ENCODE measurements around the gene TMIE.
"Not testable (repeated sequence)": the region's sequence is repeated elsewhere in the genome, so short reads cannot be mapped to it uniquely, and the experiment has no call there.

TMIE gene

DNA sequence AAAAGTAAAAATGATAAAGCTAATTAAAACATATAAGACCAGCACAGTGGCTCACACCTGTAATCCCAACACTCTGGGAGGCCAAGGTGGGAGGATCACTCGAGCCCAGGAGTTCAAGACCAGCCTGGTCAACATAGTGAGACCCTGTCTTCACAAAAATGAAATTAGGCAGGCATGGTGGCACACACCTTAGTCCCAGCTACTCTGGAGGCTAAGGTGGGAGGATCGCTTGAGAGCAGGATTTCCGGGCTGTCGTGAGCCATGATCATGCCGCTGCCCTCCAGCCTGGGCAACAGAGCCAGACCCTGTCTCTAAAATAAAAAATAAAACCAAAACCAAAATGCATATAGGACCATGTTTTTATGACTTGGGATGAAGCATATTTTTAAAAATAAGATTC lies 21.3 kb downstream of the TMIE start:
- no peak for DNase-seq (ENCODE audit: low read depth in 2 of 2)

DNA sequence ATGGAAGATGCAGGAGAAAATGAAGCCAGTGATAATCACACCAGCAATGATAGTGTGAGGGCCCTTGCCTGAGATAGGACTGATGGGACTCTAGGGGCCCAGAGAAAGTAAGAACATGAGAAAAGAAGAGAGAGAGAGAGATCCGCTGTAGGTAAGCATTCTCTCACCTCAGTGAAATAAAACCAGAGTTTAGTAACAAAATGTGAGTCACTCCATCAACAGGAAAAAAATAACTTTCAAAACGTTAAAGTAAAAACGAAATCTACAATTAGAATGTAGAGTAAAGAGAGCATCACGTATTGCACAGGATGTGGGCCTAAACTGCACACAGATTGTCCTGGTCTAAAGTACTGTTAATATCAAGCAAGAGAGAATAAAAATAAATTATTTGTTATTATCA lies 23.2 kb downstream of the TMIE start:
- DNase-seq (ENCODE audit: low read depth in 2 of 2) = no peak

DNA sequence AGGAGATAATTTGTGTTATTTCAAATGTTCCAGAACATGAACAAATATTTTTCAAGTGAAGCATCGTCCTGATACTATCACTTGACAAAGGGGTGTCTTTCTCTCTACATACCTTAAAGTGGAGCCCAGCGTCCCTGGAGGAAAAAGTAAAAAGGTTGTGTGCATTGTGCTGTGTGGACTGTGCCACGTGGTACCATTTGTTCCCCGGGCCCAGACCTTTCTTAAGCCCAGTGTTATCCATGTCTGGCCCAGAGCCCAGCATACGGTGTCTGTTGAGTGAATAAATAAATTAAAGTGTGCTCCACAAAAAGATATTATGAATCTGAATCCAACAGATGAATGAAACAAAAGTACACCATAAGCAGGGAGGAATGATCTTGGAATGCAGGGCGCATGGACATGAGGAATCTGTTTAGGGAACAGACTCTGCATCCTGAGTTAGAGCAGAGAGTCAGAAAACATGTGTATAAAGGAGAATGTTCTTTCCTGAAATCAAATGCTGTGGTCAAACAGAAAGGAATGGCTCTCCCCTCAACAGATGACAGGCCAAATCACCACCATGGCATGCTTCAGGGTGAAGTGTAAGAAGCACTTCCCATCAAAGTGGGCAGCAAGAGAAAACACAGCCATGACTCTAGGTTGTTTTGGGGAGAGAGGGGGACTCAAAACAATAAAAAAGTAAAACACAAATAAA lies 24.6 kb downstream of the TMIE start:
- DNase-seq (ENCODE audit: low read depth in 2 of 2) = no peak

GRCh38 chr3:46729038-46729437 lies 27.8 kb downstream of the TMIE start:
- no peak for DNase-seq (ENCODE audit: low read depth in 2 of 2)

- no peak for DNase-seq (ENCODE audit: low read depth in 2 of 2)
Observed at GRCh38 chr3:46730819-46731218, 29.6 kb downstream of the TMIE start.

DNA sequence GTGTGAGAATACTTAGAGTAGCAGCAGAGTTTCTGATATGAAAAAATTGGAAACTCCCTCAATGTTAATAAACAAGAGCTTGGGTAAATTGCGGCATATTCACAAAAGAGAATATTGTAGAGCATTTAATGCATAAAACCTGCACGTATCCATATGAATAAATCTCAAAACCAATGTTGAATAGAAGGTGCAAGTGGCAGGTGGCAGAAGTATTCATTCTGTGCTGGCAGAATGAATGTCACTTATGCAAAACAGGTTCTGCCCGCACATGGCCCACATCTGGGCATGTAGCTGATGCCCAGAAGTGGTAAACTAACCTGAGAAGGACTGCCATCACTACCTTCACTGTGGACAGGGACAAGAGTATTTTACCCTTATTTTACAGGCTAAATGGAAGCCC lies 30.6 kb downstream of the TMIE start:
- no peak for DNase-seq (ENCODE audit: low read depth in 2 of 2)

DNA sequence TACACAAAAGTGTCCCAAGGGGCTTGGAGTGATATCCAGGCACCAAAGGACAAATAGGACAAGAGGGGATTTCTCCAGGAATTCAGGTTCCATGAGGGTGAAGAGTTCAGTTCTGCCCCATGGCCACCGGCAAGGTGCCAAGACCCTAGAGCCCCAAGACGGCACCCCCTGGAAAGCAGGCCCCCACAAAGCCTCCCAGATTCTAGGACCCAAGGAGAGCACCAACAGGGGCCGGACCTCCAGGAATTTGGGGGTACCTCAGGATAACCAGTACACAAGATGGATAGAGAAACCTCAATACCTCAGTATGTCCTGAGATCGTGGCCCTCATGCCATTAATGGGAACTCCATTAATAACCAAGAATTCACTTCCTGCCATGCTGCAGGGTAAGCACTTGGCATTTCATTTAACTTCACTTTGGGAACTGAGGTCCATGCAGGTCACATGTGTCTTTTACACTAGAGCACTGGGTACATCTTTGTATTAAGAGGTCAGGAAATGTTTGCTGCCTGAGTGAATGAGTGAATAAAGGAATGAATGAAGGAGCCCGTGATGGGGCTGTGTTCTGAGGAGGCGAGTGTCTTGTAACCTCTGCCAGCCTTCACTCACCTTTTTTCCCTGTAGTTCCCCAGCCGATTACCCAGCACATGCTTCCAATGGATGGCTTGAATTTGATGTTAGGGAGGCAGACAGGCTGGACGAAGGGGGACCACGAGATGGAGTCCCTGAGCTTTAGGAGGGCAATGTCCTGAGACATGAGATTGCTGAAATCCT lies 32.0 kb downstream of the TMIE start:
- DNase-seq (ENCODE audit: low read depth in 2 of 2) = no peak

DNA sequence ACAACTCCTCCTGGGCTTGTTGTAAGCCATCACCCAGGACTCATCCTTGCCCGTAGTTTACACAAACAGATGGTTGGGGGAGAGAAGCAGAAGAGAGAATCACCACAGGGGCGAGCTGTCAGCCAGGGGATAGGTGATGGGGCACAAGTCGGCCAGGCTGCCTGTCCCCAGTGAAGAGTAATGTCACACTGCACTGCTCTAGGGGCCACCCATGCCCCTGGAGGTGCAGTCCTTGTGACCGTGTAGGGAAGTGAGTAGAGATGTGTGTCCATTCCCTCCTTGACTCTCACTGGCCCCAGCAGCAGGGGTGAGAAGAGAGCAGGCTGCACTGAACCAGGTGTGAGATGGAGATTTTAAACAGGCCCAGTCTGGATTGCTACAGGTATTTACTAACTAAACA lies 33.6 kb downstream of the TMIE start:
- no peak for DNase-seq (ENCODE audit: low read depth in 2 of 2)

- DNase-seq (ENCODE audit: low read depth in 2 of 2) = no peak
Observed at GRCh38 chr3:46736006-46736872, 35.0 kb downstream of the TMIE start.

GRCh38 chr3:46737329-46737731 lies 36.1 kb downstream of the TMIE start:
- DNase-seq (ENCODE audit: low read depth in 2 of 2) = no peak

DNA sequence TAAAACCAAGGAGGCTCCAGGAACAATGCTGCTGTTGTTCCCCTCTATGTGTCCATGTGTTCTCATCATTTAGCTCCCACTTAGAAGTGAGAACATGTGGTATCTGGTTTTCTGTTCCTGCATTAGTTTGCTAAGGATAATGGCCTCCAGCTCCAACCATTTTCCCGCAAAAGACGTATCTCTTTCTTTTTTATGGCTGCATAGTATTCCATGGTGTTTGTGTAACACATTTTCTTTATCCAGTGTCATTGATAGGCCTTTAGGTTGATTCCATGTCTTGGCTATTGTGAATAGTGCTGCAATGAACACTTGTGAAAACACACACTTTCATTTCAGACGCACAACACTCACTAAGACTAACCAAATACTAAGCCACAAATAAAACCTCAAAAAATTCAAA lies 38.4 kb downstream of the TMIE start:
- not testable (repeated sequence) for DNase-seq (ENCODE audit: low read depth in 2 of 2)

DNA sequence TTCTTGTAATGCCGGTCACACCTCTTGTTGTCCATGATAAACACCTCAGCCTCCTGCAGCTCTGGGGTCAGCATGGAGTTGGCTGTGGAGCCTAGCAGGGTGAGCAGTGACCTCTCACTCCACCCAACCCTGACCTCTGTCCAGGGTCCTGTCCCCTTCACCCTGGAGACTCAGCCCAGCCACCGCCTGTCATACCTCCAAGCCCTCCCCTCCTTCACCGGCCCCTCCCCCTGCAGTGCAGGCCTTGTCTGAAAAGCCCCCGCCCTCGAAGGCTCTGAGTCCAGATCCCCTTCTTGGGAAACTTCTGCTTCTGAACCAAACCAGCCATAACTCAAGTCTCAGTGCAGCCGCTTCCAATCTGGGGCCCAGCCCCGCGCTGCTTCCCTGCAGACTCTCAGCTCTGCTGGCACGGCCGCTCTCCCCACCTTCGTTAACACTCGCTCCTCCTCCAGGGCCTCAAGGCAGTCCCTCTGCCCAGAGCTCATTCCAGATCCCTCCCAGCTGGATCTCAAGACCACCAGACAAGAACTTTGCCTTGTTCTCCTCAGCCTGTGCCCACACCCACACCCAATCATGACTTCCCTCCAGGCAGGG lies 41.9 kb downstream of the TMIE start:
- no peak for DNase-seq (ENCODE audit: low read depth in 2 of 2)

DNA sequence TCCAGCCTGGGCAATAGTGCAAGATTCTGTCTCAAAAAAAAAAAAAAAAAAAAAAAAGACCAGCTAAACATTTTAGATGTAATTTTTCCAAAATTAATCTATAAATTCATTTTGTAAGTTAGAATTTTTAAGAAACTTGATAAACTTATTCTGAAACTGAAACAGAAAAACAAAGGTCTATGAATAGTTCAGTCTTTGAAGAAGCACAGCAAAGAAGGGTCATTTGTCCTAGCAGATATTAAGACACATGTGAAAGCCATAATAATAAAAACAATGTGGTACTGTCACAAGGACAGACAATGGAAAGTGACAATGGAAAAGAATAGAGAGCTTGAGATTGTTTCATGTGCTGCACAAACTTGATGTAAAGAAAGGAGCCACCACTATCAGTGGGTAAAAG lies 45.5 kb downstream of the TMIE start:
- no peak for DNase-seq (ENCODE audit: low read depth in 2 of 2)

GRCh38 chr3:46748170-46748569 lies 47.0 kb downstream of the TMIE start:
- DNase-seq (ENCODE audit: low read depth in 2 of 2) = no peak

- DNase-seq (ENCODE audit: low read depth in 2 of 2) = no peak
Observed at GRCh38 chr3:46749129-46749528, 47.9 kb downstream of the TMIE start.

GRCh38 chr3:46750555-46751038 lies 49.4 kb downstream of the TMIE start:
- DNase-seq (ENCODE audit: low read depth in 2 of 2) = no peak

- DNase-seq (ENCODE audit: low read depth in 2 of 2) = peak; percentile 6 to 19
Observed at GRCh38 chr3:46753127-46753526, 51.9 kb downstream of the TMIE start.

GRCh38 chr3:46755646-46756045 lies 54.5 kb downstream of the TMIE start:
- DNase-seq (ENCODE audit: low read depth in 2 of 2) = no peak

- no peak for DNase-seq (ENCODE audit: low read depth in 2 of 2)
Observed at GRCh38 chr3:46756642-46757041, 55.5 kb downstream of the TMIE start.

DNA sequence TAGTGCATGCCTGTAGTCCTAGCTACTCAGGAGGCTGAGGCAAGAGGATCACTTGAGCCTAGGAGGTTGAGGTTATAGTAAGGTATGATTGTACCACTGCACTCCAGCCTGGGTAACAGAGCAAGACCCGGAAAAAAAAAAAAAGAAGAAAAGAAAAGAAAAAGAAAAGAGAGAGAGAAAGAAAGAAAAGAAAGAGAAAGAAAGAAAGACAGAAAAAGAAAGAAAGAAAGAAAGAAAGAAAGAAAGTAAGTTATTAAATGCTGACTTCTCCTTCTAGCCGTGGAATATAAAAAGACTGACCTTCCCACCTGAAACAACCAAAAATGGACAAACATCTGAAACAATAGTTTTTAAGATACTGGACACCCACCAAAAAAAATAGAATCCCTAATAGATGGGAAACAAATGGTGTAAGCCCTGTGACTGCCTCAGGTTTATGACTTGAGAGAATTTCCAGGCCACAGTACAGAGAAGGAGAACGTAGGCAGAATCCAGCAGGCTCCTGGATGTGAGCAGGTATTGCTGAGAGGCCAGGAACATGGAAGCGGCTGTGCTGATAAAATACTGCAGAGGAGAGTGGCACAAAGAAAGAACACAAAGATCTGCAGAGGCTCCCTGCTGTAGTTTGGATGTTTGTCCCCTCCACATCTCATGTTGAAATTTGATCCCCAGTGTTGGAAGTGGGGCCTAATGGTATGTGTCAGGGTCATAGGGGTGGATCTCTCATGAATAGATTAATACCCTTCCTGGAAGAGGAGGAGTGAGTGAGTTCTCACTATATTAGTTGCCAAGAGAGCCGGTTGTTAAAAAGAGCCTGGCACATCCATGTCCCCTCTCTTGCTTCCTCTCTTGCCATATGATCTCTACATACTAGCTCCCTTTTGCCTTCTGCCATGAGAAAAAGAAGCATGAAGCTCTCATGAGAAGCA lies 58.3 kb downstream of the TMIE start:
- no peak for DNase-seq (ENCODE audit: low read depth in 2 of 2)
